ENCODE measurements around the gene COG5. TPM values are rescaled to one million over a fixed set of nuclear protein-coding genes. Genes with fewer than 3 reads are reported as not detected.
A peak's percentile ranks its signal among the peaks of the same experiment; 100 is the strongest.

COG5 gene
- total RNA-seq (2014; rRNA removed; shearing (Covaris generic)): 49.6 and 58.0 TPM in 2 replicates

- DNase-seq (ENCODE audit: low spot score): peak; percentile 95
Measured at GRCh38 chr7:107563775-107564552, at the start of gene COG5, which contains the start of gene DUS4L. Gene COG5, minus strand, starts transcription at chr7:107563920. Its CDS starts 24 bp downstream, at chr7:107563896. Gene DUS4L, plus strand, starts transcription at chr7:107563971. Its CDS starts 3,100 bp downstream, at chr7:107567071.

DNA sequence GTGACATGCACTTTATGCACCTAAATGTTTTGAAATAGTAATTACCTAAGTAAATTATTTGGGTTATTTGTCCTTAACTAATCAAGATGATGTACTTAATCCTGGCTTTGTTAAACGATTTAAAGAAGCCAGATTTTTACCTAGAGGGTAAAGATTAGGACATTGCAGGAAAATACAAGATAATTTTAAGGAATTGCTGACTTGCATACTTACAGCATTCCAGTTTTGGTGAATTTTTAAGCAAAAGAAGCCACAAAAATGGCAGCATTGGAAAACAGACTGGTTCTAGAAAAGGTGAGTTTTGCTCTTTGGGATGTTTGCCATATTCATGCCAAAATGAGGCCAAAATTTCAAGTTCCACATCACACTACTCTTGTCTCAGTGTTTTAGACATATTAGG, 49.7 kb upstream of the COG5 start:
- no peak for DNase-seq (ENCODE audit: low spot score)

DNA sequence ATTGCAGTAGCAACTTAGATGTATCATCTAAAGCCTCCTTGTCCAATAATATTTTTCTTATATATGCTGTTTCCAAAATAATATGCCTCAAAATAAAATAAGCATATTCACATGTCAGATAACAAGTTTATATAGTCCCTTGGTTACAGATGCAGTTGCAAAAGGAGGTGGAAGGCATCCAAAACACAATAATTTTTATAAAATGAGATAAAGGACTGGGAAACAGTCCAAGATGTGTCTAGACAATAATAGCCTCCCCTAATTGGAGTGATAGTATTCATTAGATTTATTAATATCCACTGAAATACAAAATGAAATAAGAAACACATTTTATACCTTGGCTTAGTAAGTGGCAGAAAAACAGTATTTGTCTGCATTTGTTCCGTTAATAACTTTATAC, 46.6 kb upstream of the COG5 start:
- DNase-seq (ENCODE audit: low spot score): no peak

- DNase-seq (ENCODE audit: low spot score): no peak
Measured at GRCh38 chr7:107609811-107610261, 46.1 kb upstream of the COG5 start.

DNA sequence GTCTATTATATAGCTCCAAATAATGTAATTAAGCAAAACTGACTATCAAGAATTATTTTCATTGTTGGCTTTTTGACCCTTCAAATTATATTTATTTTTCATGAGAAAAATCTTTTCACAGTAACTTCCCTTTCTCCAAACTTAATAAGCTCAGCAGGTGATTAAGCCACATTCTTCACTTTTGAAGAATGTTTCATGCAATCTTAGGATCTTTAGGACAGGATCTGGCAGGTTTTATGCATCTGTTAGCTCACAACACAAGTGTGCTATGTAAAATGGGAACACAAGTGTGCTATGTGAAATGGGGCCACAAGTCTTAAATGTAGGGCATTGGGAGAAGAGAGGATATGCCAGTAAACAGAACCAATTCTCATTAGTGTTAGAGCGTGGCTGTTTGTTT, 42.6 kb upstream of the COG5 start:
- no peak for DNase-seq (ENCODE audit: low spot score)

- DNase-seq (ENCODE audit: low spot score): no peak
Measured at GRCh38 chr7:107605218-107605815, 41.6 kb upstream of the COG5 start.

DNA sequence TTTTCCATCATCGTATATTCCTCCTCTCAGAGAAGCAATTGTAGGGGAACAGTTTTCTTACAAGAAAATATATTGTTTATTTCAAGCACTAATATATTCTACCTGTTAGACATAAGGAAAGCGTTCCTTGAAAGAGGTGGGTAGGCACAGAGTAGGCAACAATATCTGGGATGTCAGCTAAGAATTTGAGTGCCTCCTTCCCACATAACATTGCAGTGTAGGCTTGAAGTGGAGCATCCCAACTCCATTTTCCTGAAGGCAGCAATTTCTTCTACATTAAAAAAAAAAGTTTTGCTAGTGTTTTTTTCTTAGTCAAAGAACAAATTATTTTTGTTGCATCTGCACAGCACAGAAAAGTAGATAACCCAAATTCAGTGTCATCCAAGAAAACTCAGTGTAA, 37.1 kb upstream of the COG5 start:
- no peak for DNase-seq (ENCODE audit: low spot score)

DNA sequence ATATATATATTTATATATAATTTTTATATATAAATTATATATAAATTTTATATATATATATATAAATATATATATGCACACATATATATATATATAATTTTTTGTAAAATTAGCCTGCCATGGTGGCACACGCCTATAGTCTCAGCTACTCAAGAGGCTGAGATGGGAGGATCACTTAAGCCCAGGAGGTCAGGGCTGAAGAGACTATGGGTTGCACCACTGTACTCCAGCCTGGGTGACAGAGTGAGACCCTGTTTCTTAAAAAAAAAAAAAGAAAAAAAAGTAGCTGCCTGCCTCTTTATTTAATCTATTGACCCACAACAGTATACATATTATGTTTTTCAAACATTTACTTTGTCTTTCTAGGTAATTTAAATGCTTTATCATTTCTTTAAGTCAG, 35.5 kb upstream of the COG5 start:
- DNase-seq (ENCODE audit: low spot score): no peak

DNA sequence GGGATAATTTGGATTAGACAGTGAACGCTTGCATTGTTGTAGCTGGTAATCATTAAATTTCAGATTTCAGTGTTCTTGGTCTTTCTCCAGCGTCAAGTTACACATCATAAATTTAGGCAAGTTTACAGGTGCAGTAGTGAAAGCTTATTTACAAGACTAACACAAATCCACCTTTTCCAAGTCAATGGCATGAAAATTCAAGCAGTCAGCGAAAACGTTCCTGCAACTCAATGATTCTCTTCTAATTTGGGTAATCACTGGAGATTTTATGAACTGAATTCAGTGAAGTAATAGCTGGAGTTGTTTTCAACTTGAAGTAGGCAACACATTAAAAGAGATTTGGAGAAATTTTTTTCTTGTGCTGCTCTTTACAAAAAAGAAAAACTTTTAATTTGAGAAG, 34.2 kb upstream of the COG5 start:
- DNase-seq (ENCODE audit: low spot score): no peak

GRCh38 chr7:107597582-107597916, 33.8 kb upstream of the COG5 start:
- no peak for DNase-seq (ENCODE audit: low spot score)

DNA sequence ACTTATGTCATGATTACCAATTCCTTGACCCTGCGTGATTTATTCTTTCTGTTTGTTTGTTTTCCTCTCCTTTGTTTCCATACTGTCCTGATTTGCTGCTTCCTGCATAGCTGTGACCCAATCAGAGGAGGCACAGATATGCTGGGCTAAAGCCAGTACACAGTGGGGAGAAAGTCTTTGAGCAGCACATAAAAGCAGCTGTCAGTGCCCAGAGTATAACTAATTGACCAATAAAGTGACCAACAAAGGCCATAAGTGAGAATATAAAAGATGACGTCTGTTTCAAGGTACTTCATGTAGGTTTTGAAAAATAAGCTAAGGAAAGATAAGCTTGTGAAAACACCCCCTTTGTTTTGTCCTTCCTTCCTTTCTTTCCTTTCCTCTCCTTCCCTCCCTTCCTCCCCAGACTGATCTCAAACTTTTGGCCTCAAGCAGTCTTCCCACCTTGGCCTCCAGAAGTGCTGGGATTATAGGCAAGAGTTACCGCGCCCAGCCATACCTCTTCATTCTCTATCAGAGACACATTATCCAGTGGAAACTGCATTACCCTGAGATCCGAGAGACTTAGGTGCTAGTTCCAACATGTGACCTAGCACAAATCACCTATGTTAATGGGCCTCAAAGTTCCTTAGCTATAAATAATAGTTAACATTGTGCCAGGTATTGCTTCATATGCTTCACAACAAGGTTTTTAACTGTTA, 33.3 kb upstream of the COG5 start:
- DNase-seq (ENCODE audit: low spot score): no peak

- DNase-seq (ENCODE audit: low spot score): no peak
Measured at GRCh38 chr7:107594961-107595737, 31.4 kb upstream of the COG5 start.

DNA sequence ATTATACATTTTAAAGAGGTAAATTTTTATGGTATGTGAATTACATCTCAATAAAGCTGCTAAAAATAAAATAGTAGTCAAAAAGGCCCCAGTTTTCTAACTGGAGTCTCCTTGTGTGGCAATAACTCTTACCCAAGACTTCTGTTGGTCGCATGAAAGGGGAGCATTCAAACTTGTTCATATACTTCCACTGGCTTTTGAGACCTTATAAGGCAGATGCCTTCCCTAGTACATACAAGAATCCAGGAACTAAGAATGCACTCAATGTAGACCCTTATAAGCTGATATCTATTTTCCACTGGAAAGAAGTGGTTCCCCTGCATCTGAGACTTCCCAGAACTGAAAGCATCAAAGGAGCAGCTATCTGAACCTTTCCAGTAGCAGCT, 29.3 kb upstream of the COG5 start:
- DNase-seq (ENCODE audit: low spot score): no peak

GRCh38 chr7:107592361-107593024, 28.8 kb upstream of the COG5 start:
- no peak for DNase-seq (ENCODE audit: low spot score)

DNA sequence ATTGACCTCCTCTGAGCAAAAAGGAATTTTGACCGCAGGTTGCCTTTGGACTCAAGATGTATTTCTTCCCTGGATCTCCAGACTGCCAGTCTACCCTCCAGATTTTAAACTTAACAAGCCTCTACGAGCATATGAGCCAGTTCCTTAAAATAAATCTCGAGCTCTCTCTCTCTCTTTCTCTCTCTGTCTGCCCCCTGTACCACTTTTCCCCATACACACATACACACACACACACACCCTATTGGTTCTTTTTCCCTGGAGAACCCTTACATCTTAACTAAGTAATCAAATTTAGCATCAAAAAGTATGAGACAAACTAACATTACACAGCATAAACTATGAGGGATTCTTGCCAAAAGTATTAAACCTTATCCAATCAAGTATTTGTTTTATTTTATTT, 27.7 kb upstream of the COG5 start:
- no peak for DNase-seq (ENCODE audit: low spot score)

GRCh38 chr7:107588529-107589130, 24.9 kb upstream of the COG5 start:
- no peak for DNase-seq (ENCODE audit: low spot score)

- no peak for DNase-seq (ENCODE audit: low spot score)
Measured at GRCh38 chr7:107584716-107585115, 21.0 kb upstream of the COG5 start.

DNA sequence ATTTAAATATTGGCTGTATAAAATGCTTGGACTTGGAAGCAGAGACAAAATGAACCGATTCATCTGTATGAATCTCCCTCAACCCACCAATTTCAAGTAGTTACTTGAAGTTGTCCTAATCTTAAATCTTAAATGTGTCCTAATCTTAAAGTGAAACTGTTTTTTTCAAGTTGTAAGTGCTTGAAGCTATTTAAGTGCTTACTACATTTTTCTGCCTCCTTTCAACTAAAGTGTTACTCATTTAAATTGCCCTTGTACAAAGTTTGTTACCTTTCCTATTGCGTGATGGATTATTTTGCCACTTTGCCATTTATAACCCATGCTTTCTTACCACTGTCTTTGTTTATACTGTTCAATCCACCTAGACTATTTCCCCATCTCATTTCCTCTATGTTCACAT, 19.2 kb upstream of the COG5 start:
- DNase-seq (ENCODE audit: low spot score): no peak

DNA sequence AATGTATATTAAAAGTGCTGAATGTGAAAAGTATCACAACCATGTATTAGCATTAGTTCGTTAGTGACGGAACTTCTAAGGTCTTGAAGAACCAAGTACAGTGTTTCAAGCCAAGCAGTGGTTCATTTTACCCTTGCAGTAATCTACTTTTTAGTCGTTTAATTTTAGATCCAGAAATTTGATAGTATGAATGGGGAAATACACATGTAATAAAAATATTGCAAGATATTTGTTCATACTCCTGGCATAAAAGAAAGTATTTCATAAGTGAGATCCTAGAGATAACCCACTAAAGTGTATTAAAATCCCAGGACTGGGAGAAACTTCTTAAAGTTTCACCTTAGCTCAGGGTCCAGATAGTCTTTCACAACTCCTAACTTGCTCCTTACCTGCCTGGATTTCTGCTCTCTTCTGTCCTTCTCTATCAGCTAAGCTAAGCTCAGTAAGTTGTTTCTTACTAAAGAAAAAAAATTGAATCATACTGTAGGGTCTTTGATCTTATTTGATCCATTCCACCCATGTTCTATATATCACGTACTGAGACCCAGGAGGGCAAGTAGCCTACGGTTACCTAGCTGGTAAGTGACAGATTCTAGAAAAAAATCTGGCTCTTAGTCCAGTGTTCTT, 17.8 kb upstream of the COG5 start:
- peak; percentile 31 for DNase-seq (ENCODE audit: low spot score)

DNA sequence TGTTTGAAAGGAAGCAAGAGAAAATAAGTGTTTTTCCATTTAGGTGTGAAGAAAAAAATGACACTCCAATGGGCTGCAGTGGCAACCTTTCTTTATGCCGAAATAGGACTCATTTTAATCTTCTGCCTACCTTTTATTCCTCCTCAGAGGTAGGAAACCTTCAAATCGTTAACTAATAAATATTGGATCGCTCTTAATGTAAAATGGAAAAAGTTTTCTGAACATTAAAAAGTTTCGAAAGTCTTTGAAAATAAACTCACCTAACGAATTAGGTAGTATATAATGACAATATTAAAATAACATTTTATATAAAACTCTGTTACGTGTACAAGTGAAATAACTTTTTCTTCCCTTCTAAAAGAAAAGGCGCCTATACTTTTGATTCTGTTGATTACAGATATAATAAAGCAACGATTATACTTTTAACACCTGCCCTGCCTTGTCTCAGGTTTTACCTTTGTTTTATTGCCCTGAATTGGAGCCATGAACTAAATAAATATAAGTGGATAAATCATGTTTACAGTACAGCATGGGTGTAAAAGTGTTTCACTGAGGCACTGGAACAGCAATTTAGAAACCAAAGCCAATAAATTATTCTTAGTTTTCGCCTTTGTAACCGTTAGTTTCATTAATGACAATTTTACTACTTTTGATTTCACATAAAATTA, 17.1 kb upstream of the COG5 start:
- DNase-seq (ENCODE audit: low spot score): peak; percentile 31
